ENCODE data around the gene RIPOR3.

Gene RIPOR3

GRCh38 chr20:50567860-50568548 lies 123.3 kb downstream of the RIPOR3 start:
- DNase-seq: no peak

GRCh38 chr20:50565871-50566270 lies 125.5 kb downstream of the RIPOR3 start:
- DNase-seq: no peak

- no peak for DNase-seq
Measured at GRCh38 chr20:50565383-50565782, 126.0 kb downstream of the RIPOR3 start.

GRCh38 chr20:50563133-50563944 lies 128.0 kb downstream of the RIPOR3 start:
- DNase-seq: no peak

GRCh38 chr20:50562262-50562701 lies 129.1 kb downstream of the RIPOR3 start:
- no peak for DNase-seq

GRCh38 chr20:50561379-50562078 lies 129.8 kb downstream of the RIPOR3 start:
- peak; percentile 47 to 73 for DNase-seq

GRCh38 chr20:50560867-50561266 lies 130.5 kb downstream of the RIPOR3 start:
- DNase-seq: no peak

- DNase-seq: no peak
Measured at GRCh38 chr20:50559856-50560638, 131.3 kb downstream of the RIPOR3 start.

GRCh38 chr20:50559149-50559548 lies 132.2 kb downstream of the RIPOR3 start:
- DNase-seq: no peak

GRCh38 chr20:50558483-50558925 lies 132.8 kb downstream of the RIPOR3 start:
- no peak for DNase-seq

- no peak for DNase-seq
Measured at GRCh38 chr20:50557549-50558134, 133.7 kb downstream of the RIPOR3 start.

- DNase-seq: no peak
Measured at GRCh38 chr20:50555662-50556061, 135.7 kb downstream of the RIPOR3 start.

GRCh38 chr20:50554694-50555579 lies 136.4 kb downstream of the RIPOR3 start:
- DNase-seq: no peak

- DNase-seq: no peak
Measured at GRCh38 chr20:50552979-50553378, 138.4 kb downstream of the RIPOR3 start.

- peak in 1 of 2 experiments; percentile 18 for DNase-seq
Measured at GRCh38 chr20:50551288-50551687, 140.1 kb downstream of the RIPOR3 start.

GRCh38 chr20:50550531-50550930 lies 140.8 kb downstream of the RIPOR3 start:
- DNase-seq: no peak

GRCh38 chr20:50548396-50548795 lies 142.9 kb downstream of the RIPOR3 start:
- no peak for DNase-seq

GRCh38 chr20:50547964-50548363 lies 143.4 kb downstream of the RIPOR3 start:
- DNase-seq: no peak

GRCh38 chr20:50546729-50547314 lies 144.5 kb downstream of the RIPOR3 start:
- DNase-seq: peak in 1 of 2 experiments; percentile 22

GRCh38 chr20:50545126-50545525 lies 146.2 kb downstream of the RIPOR3 start:
- no peak for DNase-seq

- DNase-seq: no peak
Measured at GRCh38 chr20:50543326-50543725, 148.0 kb downstream of the RIPOR3 start.

Measured in NCI-H526 (cell line).